Measurements from ENCODE around the gene FJX1. TPM values are rescaled to one million over a fixed set of nuclear protein-coding genes. Genes with fewer than 3 reads are reported as not detected.
"Not testable (repeated sequence)": the region's sequence is repeated elsewhere in the genome, so short reads cannot be mapped to it uniquely, and the experiment has no call there.

Gene FJX1
- total RNA-seq, 2 donors from 2014 or later = 0.55 to 1.8 TPM

- H3K4me3 Mint-ChIP-seq = no peak overlapping the region
- DNase-seq (ENCODE audit: low spot score) (no peak), ATAC-seq (no peak)
- H3K9me3 Mint-ChIP-seq = no peaks in the 10 kb centered on the region
- H3K36me3 Mint-ChIP-seq = no peaks in the 10 kb centered on the region
- no peak overlapping the region for H3K27ac Mint-ChIP-seq
- peaks cover 39 to 65% of the 10 kb centered on the region in 2 donors for H3K27me3 Mint-ChIP-seq
- H3K4me1 Mint-ChIP-seq (ENCODE audit: low read depth in 2 of 2) = no peaks in the 10 kb centered on the region
Observed at GRCh38 chr11:35629511-35629910, 11.3 kb downstream of the FJX1 start.

- Mint-ChIP-seq H3K27ac (no peak overlapping the region), H3K4me3 (no peak overlapping the region), H3K4me1 (ENCODE audit: low read depth in 2 of 2) (no peaks in the 10 kb centered on the region), H3K36me3 (no peaks in the 10 kb centered on the region), H3K9me3 (no peaks in the 10 kb centered on the region), H3K27me3 (peaks cover 39 to 64% of the 10 kb centered on the region in 2 donors)
- ATAC-seq (no peak), DNase-seq (ENCODE audit: low spot score) (no peak)
Observed at GRCh38 chr11:35629914-35630313, 11.7 kb downstream of the FJX1 start.

GRCh38 chr11:35631891-35632290, 13.6 kb downstream of the FJX1 start:
- Mint-ChIP-seq H3K4me1 (ENCODE audit: low read depth in 2 of 2) (no peaks in the 10 kb centered on the region), H3K4me3 (no peak overlapping the region), H3K27me3 (peaks cover 38 to 64% of the 10 kb centered on the region in 2 donors), H3K27ac (no peak overlapping the region), H3K9me3 (no peaks in the 10 kb centered on the region), H3K36me3 (no peaks in the 10 kb centered on the region)
- no peak for ATAC-seq
- no peak for DNase-seq (ENCODE audit: low spot score)

- H3K27ac Mint-ChIP-seq = no peak overlapping the region
- DNase-seq (ENCODE audit: low spot score) (no peak), ATAC-seq (no peak)
- no peaks in the 10 kb centered on the region for H3K36me3 Mint-ChIP-seq
- no peak overlapping the region for H3K4me3 Mint-ChIP-seq
- H3K4me1 Mint-ChIP-seq (ENCODE audit: low read depth in 2 of 2) = no peaks in the 10 kb centered on the region
- no peaks in the 10 kb centered on the region for H3K9me3 Mint-ChIP-seq
- H3K27me3 Mint-ChIP-seq = peaks cover 40 to 65% of the 10 kb centered on the region in 2 donors
Observed at GRCh38 chr11:35632301-35632700, 14.0 kb downstream of the FJX1 start.

GRCh38 chr11:35633827-35634423, 15.7 kb downstream of the FJX1 start:
- ATAC-seq (no peak), DNase-seq (ENCODE audit: low spot score) (no peak)
- Mint-ChIP-seq H3K9me3 (no peaks in the 10 kb centered on the region), H3K4me3 (no peak overlapping the region), H3K27me3 (peaks cover 40 to 69% of the 10 kb centered on the region in 2 donors), H3K4me1 (ENCODE audit: low read depth in 2 of 2) (no peaks in the 10 kb centered on the region), H3K27ac (no peak overlapping the region), H3K36me3 (no peaks in the 10 kb centered on the region)

GRCh38 chr11:35635933-35636332, 17.7 kb downstream of the FJX1 start:
- DNase-seq (ENCODE audit: low spot score) = no peak
- Mint-ChIP-seq H3K4me3 (no peak overlapping the region), H3K9me3 (no peaks in the 10 kb centered on the region), H3K27ac (no peak overlapping the region), H3K4me1 (ENCODE audit: low read depth in 2 of 2) (no peaks in the 10 kb centered on the region), H3K27me3 (peaks cover 27 to 50% of the 10 kb centered on the region in 2 donors), H3K36me3 (no peaks in the 10 kb centered on the region)
- ATAC-seq = no peak

- Mint-ChIP-seq H3K36me3 (no peaks in the 10 kb centered on the region), H3K27me3 (peaks cover 27 to 45% of the 10 kb centered on the region in 2 donors), H3K9me3 (no peaks in the 10 kb centered on the region), H3K27ac (no peak overlapping the region), H3K4me1 (ENCODE audit: low read depth in 2 of 2) (no peaks in the 10 kb centered on the region), H3K4me3 (no peak overlapping the region)
- DNase-seq (ENCODE audit: low spot score) (no peak), ATAC-seq (no peak)
Observed at GRCh38 chr11:35639591-35640179, 21.4 kb downstream of the FJX1 start.

- no peak overlapping the region for H3K4me3 Mint-ChIP-seq
- ATAC-seq = no peak
- DNase-seq (ENCODE audit: low spot score) = no peak
- H3K27me3 Mint-ChIP-seq = peaks cover 26 to 45% of the 10 kb centered on the region in 2 donors
- H3K4me1 Mint-ChIP-seq (ENCODE audit: low read depth in 2 of 2) = no peaks in the 10 kb centered on the region
- H3K9me3 Mint-ChIP-seq = no peaks in the 10 kb centered on the region
- H3K36me3 Mint-ChIP-seq = no peaks in the 10 kb centered on the region
- H3K27ac Mint-ChIP-seq = no peak overlapping the region
Observed at GRCh38 chr11:35641171-35641897, 23.1 kb downstream of the FJX1 start.

GRCh38 chr11:35641964-35642363, 23.7 kb downstream of the FJX1 start:
- H3K4me3 Mint-ChIP-seq = no peak overlapping the region
- ATAC-seq (no peak), DNase-seq (ENCODE audit: low spot score) (no peak)
- H3K4me1 Mint-ChIP-seq (ENCODE audit: low read depth in 2 of 2) = no peaks in the 10 kb centered on the region
- peaks cover 24 to 41% of the 10 kb centered on the region in 2 donors for H3K27me3 Mint-ChIP-seq
- H3K27ac Mint-ChIP-seq = no peak overlapping the region
- H3K36me3 Mint-ChIP-seq = no peaks in the 10 kb centered on the region
- no peaks in the 10 kb centered on the region for H3K9me3 Mint-ChIP-seq

GRCh38 chr11:35647421-35648093, 29.3 kb downstream of the FJX1 start:
- ATAC-seq (no peak), DNase-seq (ENCODE audit: low spot score) (no peak)
- Mint-ChIP-seq H3K4me3 (no peak overlapping the region), H3K27ac (no peak overlapping the region), H3K36me3 (no peaks in the 10 kb centered on the region), H3K9me3 (no peaks in the 10 kb centered on the region), H3K27me3 (peaks cover 31 to 41% of the 10 kb centered on the region in 2 donors), H3K4me1 (ENCODE audit: low read depth in 2 of 2) (no peaks in the 10 kb centered on the region)

- no peak for DNase-seq (ENCODE audit: low spot score)
- Mint-ChIP-seq H3K36me3 (no peaks in the 10 kb centered on the region), H3K9me3 (no peaks in the 10 kb centered on the region), H3K4me1 (ENCODE audit: low read depth in 2 of 2) (no peaks in the 10 kb centered on the region), H3K27me3 (peaks cover 44 to 62% of the 10 kb centered on the region in 2 donors), H3K27ac (no peak overlapping the region), H3K4me3 (no peak overlapping the region)
- no peak for ATAC-seq
Observed at GRCh38 chr11:35650006-35650405, 31.7 kb downstream of the FJX1 start.

GRCh38 chr11:35650467-35650866, 32.2 kb downstream of the FJX1 start:
- H3K27ac Mint-ChIP-seq = no peak overlapping the region

GRCh38 chr11:35651263-35651662, 33.0 kb downstream of the FJX1 start:
- no peaks in the 10 kb centered on the region for H3K9me3 Mint-ChIP-seq
- no peak overlapping the region for H3K4me3 Mint-ChIP-seq
- no peak for ATAC-seq
- no peaks in the 10 kb centered on the region for H3K4me1 Mint-ChIP-seq (ENCODE audit: low read depth in 2 of 2)
- peaks cover 41 to 63% of the 10 kb centered on the region in 2 donors for H3K27me3 Mint-ChIP-seq
- no peak for DNase-seq (ENCODE audit: low spot score)
- no peak overlapping the region for H3K27ac Mint-ChIP-seq
- H3K36me3 Mint-ChIP-seq = no peaks in the 10 kb centered on the region

More at GRCh38 chr11:35650467-35650866, 32.2 kb downstream of the FJX1 start:
- Mint-ChIP-seq H3K27me3 (peaks cover 46 to 66% of the 10 kb centered on the region in 2 donors), H3K9me3 (no peaks in the 10 kb centered on the region), H3K4me3 (no peak overlapping the region), H3K36me3 (no peaks in the 10 kb centered on the region), H3K4me1 (ENCODE audit: low read depth in 2 of 2) (no peaks in the 10 kb centered on the region)
- ATAC-seq = no peak
- no peak for DNase-seq (ENCODE audit: low spot score)

- H3K27me3 Mint-ChIP-seq = peaks cover 46 to 64% of the 10 kb centered on the region in 2 donors
- not testable (repeated sequence) for ATAC-seq; H3K4me3 Mint-ChIP-seq; H3K9me3 Mint-ChIP-seq; DNase-seq (ENCODE audit: low spot score); H3K4me1 Mint-ChIP-seq (ENCODE audit: low read depth in 2 of 2); H3K27ac Mint-ChIP-seq; H3K36me3 Mint-ChIP-seq
Observed at GRCh38 chr11:35652786-35653185, 34.5 kb downstream of the FJX1 start.

All from natural killer cell treated with Interleukin-12 subunit alpha and Interleukin-12 subunit beta and Interleukin-15 and Interleukin-18, amount 100 ng/mL, for 72 hours (primary cell).